Left ventricle myocardium inferior (tissue), 1 donor: ENCODE results near the gene THSD4. TPM values are rescaled to one million over a fixed set of nuclear protein-coding genes. Genes with fewer than 3 reads are reported as not detected.

ENCODE experiments used
- DNase-seq: peaks from one replicate; pipeline ENCODE4 v3.0.0-alpha.2; 2020
- H3K27ac ChIP-seq: fragments of 200-600 bp; replicated peaks from 2 replicates; pipeline ENCODE4 v1.8.0; 2021
- H3K27me3 ChIP-seq: fragments of 200-600 bp; 2 replicates; pipeline ENCODE4 v1.8.0; 2021; ENCODE audit warnings: low read depth
- H3K36me3 ChIP-seq: fragments of 200-600 bp; 2 replicates; pipeline ENCODE4 v1.8.0; 2021
- H3K4me1 ChIP-seq: fragments of 200-600 bp; 2 replicates; pipeline ENCODE4 v1.8.0; 2021
- H3K4me3 ChIP-seq: fragments of 200-600 bp; 2 replicates; pipeline ENCODE4 v1.8.0; 2021; ENCODE audit warnings: mild to moderate bottlenecking, moderate library complexity
- H3K9me3 ChIP-seq: fragments of 200-600 bp; replicated peaks from 2 replicates; pipeline ENCODE4 v1.8.0; 2021
- CTCF ChIP-seq: fragments of 200-600 bp; IDR thresholded peaks from 2 replicates; pipeline ENCODE4 v1.8.0; 2021; ENCODE audit warnings: antibody characterized with exemption, mild to moderate bottlenecking, borderline replicate concordance
- intact Hi-C: fragments of 100-400 bp; cut with micrococcal nuclease; formaldehyde crosslinking; loops from one replicate; pipeline ENCODE4 v1.11.0; 2022
- total RNA-seq: library from RNA; stranded (reverse); fragmentation: NEBNext Ultra II Directional; extraction: Animal tissue kit (Norgen Biotek cat#: 25700); gene quantifications from one replicate; pipeline ENCODE4 v1.2.1, GENCODE V29; 2021
- donor health status: DM: no; HTN: yes; CAD: no; lungs with severe emphysema.

Gene THSD4
- total RNA-seq, 1 donor from 2014 or later: 95.8 TPM

- Histone ChIP-seq H3K4me1 (peaks cover 21% of the 10 kb centered on the region), H3K4me3 (no peak overlapping the region), H3K27me3 (no peaks in the 10 kb centered on the region), H3K36me3 (no peaks in the 10 kb centered on the region), H3K27ac (no peak overlapping the region), H3K9me3 (no peaks in the 10 kb centered on the region)
- intact Hi-C loops: loop anchor here (10.0 kb wide), 2 partner anchors 117 to 163 kb away; no protein-coding TSS in a partner anchor
- DNase-seq: no peak
- no peak for TF ChIP-seq CTCF
Observed at GRCh38 chr15:71571641-71572040, 456.4 kb downstream of the THSD4 start.

DNA sequence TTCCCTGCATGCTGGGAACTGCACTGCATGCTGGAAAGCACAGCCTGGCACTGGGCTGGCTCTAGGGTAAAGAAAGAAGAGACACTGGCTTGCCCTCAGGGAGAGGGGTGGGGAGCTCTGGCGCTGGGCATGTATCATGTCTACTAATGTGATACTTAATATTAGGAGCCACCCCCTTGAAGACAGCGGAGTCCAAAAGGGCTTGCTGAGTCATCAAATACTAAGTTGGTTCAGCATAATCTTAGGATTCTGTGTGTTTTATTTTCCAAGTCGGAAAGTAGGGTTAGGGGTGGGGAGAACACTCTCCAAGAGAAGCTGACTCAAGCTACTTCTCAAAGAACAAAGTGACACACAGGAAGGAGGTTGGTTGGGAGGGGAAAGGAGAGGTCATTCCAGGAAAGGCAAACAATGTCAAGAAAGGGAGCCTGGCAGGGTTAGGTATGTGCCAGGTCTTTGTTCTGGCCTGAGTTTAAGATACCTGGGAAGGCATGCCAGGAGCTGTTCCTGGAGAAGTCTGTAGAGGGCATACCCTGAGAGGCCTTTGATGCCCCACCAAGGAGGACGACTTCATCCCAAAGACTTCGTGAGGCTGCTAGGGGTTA, 457.3 kb downstream of the THSD4 start:
- no peak for DNase-seq
- H3K4me3 ChIP-seq: no peak overlapping the region
- peak overlapping the region; percentile 27 for H3K27ac ChIP-seq
- H3K36me3 ChIP-seq: no peaks in the 10 kb centered on the region
- intact Hi-C loops: loop anchor here (10.0 kb wide), 2 partner anchors 118 to 162 kb away; no protein-coding TSS in a partner anchor
- H3K4me1 ChIP-seq: peaks cover 20% of the 10 kb centered on the region
- peak; percentile 41 for TF ChIP-seq CTCF
- no peaks in the 10 kb centered on the region for H3K27me3 ChIP-seq
- no peaks in the 10 kb centered on the region for H3K9me3 ChIP-seq

DNA sequence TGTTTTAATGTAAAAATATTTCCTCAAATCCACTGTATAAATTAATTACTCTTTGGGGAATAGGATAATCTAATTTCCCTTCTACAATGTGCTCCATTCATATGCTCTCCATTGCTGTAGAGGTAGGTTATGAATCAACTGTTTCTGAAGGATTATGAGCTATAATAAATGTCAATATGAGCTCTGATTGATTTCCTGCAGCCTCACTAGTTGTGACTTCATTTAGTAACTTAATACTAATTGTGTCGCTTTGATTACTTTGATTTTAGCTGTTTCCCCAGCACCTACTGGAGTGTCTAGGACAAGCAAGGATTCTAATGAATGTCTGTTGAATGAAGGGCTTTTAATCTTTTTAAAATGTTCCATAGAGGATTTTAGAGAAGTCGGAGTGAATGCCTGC, 458.3 kb downstream of the THSD4 start:
- H3K4me1 ChIP-seq: peaks cover 20% of the 10 kb centered on the region
- no peaks in the 10 kb centered on the region for H3K36me3 ChIP-seq
- DNase-seq: no peak
- no peak for TF ChIP-seq CTCF
- no peaks in the 10 kb centered on the region for H3K27me3 ChIP-seq
- H3K4me3 ChIP-seq: no peak overlapping the region
- intact Hi-C loops: loop anchor here (10.0 kb wide), 2 partner anchors 119 to 161 kb away; no protein-coding TSS in a partner anchor
- no peaks in the 10 kb centered on the region for H3K9me3 ChIP-seq
- H3K27ac ChIP-seq: peak overlapping the region; percentile 27

- Histone ChIP-seq H3K4me1 (peaks cover 20% of the 10 kb centered on the region), H3K36me3 (no peaks in the 10 kb centered on the region), H3K27me3 (no peaks in the 10 kb centered on the region), H3K27ac (peak overlapping the region; percentile 1), H3K4me3 (no peak overlapping the region), H3K9me3 (no peaks in the 10 kb centered on the region)
- no peak for DNase-seq
- intact Hi-C loops: loop anchor here (10.0 kb wide), 2 partner anchors 121 to 159 kb away; no protein-coding TSS in a partner anchor
- peak; percentile 66 for TF ChIP-seq CTCF
Observed at GRCh38 chr15:71575474-71576045, 460.3 kb downstream of the THSD4 start.

DNA sequence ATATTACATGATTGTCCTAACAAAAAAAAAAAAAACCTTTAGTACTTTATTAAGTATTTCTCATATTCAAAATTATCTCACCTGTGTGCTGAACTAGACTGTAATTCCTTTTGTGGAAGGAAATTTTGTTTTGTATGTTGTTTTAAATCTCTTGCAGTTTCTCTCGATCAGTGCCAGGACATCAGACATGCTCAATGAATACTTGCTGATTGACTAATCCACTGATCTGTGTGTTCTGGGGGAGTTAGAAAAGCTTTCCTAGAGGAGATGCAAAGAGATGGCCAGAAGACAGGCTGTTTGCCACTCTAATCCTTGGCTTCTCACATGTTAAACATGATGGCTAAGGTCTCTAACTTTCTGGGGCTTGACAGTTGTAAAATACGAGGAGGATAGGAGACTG, 461.8 kb downstream of the THSD4 start:
- DNase-seq: no peak
- no peaks in the 10 kb centered on the region for H3K27me3 ChIP-seq
- H3K27ac ChIP-seq: no peak overlapping the region
- H3K4me3 ChIP-seq: no peak overlapping the region
- H3K9me3 ChIP-seq: no peaks in the 10 kb centered on the region
- H3K4me1 ChIP-seq: peaks cover 17% of the 10 kb centered on the region
- TF ChIP-seq CTCF: no peak
- intact Hi-C loops: loop anchor here (10.0 kb wide), 2 partner anchors 122 to 158 kb away; no protein-coding TSS in a partner anchor
- H3K36me3 ChIP-seq: no peaks in the 10 kb centered on the region
